Left kidney (tissue), 8 donors: ENCODE data around the gene CELA2B. TPM values are rescaled to one million over a fixed set of nuclear protein-coding genes. Genes with fewer than 3 reads are reported as not detected.
"Not testable (repeated sequence)": the region's sequence is repeated elsewhere in the genome, so short reads cannot be mapped to it uniquely, and the experiment has no call there.

Experiments
- DNase-seq: peaks from one replicate; pipeline ENCODE4 v3.0.0-alpha.2; 2013
- long read RNA-seq, 8 donors: transcript quantifications; one replicate each; lab custom pipeline, GENCODE V29; 2026
- polyA plus RNA-seq: library from polyadenylated mRNA; unstranded; fragments of 120-200 nt; gene quantifications from one replicate; pipeline ENCODE4 v1.2.1, GENCODE V29; 2013; ENCODE audit not compliant: insufficient read length

CELA2B gene
- 0.43 TPM for polyA plus RNA-seq
- long read RNA-seq, donor 1 = 0 reads
- long read RNA-seq, donor 2, partial matches to known transcripts = 10 of 10 reads
- long read RNA-seq, donor 2, other reads (novel, unspliced or antisense) = 0 of 10 reads
- long read RNA-seq, donor 3, partial matches to known transcripts = 0 of 5 reads
- long read RNA-seq, donor 3, other reads (novel, unspliced or antisense) = 5 of 5 reads
- long read RNA-seq, donor 4 = 0 reads
- long read RNA-seq, donor 5, partial matches to known transcripts = 7 of 18 reads
- long read RNA-seq, donor 5, other reads (novel, unspliced or antisense) = 11 of 18 reads
- long read RNA-seq, donor 6 = 0 reads
- long read RNA-seq, donor 7, partial matches to known transcripts = 10 of 19 reads
- long read RNA-seq, donor 7, other reads (novel, unspliced or antisense) = 9 of 19 reads
- long read RNA-seq, donor 8 = 0 reads

DNA sequence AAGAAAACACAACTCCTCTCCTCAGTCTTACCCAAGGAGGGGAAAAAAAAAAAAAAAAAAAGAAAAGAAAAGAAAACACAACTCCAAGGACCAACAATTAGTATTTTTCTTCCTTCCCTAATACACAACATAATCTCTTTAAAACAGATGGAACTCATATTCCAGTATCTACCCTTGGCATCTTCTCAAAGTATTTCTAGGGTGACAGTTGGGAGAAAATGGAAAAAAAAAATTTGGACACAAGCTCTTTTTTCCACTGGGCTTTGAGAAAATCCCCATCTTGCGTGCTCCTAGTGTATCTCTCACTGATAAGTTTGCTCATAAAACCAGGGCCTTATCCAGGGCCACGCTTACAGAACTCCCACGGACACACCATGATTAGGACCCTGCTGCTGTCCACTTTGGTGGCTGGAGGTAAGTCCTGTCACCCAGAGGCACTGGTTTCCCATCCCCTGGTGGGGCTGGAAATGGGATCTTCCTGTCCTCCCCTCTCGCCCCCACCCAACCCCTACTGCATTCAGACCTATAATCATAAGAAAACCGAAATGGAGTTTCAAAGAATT, at the start of gene CELA2B:
CELA2B (plus strand) TSS at position 353 of the 563 bp plus-strand sequence; CDS start at position 375, 22 bp downstream.
- no peak for DNase-seq

DNA sequence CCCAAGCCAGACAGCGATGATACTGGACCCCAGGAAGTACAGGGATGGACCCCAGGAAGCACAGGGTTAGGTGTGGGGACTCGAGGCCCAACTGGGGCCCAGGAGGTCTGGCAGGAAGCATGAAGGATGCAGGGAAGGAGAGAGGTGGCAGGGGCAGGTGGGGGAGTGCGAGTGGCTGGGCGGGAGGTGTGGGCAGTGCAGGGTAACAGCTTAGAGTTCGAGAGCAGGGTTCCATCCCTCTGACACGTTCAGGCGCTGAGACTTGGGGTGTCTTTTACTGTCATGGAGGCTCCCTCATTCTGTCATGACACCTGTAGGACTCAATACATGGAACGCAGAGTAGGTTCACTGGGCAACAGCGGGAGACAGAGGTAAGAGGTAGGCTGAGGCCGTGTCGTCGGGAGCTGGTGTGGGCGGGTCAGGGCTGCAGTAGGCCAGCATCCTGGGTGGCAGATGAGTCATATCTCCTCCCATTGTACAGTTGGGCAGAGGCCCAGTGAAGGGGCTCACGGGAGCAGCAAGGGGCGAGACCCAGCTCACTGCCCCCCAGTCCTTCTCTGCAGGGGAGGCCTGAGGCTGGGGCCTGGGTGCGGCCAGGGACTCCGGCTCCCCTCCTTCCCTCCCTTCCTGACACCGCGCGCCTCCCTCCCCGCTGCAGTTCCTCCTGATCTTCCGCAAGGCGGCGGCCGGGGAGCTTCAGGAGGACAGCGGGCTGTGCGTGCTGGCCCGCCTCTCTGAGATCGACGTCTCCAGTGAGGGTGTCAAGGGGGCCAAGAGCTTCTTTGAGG, 49.2 kb upstream of the CELA2B start:
- DNase-seq = no peak

DNA sequence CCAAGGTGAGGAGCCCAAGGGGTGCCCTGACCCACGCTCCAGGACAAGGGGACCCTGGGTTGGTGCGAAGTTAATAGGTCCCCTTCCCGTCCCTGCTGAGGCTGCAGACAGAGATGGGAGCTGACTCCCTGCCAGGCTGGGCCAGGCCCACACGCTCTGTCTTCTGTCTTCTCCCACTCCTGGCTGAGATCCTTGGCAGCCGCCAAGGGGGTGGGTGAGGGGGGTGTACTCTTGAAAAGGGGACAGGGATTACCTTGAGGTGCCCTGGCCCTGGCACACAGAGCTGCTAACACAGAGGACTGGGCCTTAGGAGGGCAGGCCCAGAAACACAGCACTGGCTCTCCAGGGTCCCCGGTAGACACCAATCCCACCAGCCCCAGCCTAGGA, 48.6 kb upstream of the CELA2B start:
- no peak for DNase-seq

DNA sequence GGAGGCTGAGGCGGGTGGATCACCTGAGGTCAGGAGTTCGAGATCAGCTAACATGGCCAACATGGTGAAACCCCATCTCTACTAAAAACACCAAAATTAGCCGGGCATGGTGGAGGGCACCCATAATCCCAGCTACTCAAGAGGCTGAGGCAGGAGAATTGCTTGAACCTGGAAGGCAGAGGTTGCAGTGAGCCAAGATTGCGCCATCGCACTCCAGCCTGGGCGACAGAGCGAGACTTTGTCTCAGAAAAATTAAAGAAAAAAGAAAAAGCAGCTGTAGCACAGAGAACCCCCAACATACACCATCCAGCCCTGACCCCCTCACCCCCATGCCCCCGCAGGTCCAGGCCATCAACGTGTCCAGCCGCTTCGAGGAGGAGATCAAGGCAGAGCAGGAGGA, 47.7 kb upstream of the CELA2B start:
- DNase-seq = not testable (repeated sequence)

DNA sequence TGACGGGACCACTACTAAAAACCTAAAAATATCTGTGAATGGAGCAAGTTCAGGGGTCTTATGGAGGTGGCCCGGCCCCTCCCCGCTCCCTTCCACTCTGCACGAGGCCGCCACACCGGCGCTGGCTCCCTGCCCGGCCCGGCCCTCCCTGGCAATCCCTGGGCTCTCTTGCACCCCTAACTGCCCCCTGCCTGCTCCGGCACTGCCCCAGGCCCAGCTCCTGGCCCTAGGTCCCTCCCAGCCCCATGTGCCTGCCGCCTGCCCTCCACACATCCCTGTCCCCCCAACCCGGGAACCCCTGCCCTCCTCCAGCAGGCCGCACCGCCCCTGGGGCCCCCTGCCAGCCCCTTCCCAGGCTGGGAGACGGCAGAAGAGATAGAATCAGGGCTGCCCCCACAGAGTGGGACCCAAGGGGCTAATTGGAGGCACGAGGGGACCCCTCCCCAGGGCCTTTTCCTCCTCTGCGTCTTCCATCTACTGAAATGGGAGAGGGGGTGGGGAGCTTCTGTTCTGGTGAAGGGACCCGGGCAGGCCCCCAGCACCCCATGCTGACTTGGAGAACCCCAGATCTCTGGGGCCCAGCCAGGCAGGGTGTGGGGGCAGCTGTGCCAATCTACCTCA, 47.0 kb upstream of the CELA2B start:
- no peak for DNase-seq

DNA sequence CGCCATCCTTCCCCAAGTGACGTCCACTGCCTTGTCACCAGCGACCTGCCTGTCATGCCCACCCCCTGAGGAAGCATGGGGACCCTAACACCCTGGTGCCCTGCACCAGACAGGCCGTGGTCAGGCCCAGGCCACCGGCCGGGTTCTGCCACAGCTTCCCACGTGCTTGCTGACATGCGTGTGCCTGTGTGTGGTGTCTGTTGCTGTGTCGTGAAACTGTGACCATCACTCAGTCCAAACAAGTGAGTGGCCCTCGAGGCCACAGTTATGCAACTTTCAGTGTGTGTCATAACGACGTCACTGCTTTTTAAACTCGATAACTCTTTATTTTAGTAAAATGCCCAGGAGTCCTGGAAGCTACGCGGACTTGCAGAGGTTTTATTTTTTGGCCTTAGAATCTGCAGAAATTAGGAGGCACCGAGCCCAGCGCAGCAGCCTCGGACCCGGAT, 46.2 kb upstream of the CELA2B start:
- DNase-seq = no peak

DNA sequence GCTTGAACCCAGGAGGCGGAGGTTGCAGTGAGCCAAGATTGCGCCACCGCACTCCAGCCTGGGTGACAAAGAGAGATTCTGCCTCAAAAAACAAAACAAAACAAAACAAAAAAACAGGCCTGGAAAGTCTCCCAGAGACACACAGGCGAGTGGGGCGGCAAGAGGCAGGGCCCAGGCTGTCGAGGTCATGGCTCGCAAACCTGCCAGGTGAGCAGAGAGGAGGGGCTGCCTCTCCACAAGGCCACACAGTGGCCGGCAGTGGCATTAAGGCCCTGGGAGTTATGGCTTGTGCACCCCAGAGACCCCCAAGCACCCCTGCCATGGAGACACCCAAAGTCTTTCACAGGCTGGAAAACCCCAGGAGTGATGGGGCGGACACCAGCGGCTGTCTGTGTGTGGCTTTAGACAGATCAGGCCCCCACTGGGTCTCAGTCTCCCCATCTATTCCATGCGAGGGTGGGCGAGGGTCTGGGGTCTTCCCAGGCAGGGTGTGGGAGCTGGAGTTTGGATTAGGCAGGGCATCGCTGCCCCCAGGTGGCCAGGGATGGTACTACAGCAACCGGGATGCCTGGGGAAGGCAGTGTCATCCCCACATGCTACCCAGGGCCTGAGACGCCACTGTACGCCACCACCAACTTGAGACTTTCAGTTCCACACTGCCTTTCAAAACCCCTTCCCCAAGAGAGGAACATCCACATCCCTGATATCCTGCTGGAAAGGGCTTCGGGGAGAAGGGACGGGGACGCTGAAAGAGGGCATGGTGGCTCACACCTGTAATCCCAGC, 44.9 kb upstream of the CELA2B start:
- no peak for DNase-seq

DNA sequence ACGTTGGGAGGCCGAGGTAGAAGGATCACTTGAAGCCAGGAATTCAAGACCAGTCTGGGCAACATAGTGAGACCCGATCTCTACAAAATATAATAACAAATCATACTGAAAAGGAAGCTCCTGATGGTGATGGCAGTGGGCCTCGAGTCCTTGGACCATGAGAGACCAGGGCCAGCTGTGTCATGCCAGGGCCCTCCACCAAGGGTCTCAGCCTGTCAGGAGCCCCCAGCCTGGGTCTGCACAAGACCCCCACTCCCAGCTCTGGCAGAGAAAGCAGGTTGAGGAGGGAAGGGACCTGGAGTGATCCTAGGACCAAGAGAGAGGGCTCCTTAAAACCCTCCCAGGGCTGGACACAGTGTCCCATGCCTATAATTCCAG, 44.3 kb upstream of the CELA2B start:
- no peak for DNase-seq

DNA sequence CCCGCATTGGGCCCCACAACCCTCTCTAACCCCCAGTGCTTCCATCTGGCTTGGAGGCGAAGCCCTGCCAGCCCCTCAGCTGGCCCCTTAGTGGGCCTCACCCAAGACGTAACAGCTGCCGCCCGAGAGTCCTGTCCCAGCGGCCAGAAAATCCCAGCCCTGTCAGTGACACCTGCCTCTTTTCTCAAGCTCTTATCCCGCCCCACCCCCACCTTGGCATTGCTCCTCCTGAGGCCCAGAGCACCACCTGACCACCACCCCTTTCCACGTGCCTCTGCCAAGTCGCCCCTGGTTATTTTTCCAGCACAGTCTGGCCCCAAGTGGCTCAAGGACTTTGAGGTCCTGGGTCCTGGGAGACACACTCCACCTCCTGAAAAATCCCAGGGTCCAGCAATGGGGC, 43.6 kb upstream of the CELA2B start:
- no peak for DNase-seq

DNA sequence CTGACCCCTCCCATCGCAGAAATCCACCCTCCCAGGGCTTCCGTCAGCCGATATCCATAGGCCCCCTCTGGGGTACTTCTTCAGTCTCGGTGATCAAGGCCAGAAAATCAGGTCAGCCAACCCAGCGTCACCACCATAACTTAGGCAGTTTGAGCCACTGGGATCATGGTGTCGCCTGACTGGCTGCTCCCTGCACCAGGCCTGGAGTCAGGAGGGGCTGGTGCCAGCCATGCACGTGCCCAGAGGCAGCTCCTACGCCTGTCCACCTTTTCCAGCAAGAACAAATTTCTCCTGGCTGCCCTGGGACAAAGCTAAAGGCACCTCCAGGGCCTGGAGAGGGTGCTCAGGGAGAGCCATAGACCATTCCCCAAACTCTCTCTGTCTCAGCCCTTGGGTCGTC, 42.4 kb upstream of the CELA2B start:
- no peak for DNase-seq

DNA sequence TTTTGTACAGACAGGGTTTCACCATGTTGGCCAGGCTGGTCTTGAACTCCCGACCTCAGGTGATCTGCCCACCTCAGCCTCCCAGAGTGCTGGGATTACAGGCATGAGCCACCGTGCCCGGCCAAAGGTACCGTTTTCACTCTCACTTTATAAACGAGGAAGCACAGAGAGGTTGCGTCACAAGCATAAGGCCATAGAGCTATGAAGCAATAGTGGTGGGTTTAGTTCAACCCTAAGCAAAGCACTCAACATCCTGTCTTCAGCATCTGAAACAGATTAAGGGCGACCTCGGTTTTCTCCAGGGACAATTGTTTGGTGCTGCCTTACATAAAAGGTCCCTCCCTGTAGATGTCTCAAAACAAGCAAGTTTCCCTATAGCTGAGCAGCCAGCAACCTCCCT, 41.2 kb upstream of the CELA2B start:
- DNase-seq = not testable (repeated sequence)

DNA sequence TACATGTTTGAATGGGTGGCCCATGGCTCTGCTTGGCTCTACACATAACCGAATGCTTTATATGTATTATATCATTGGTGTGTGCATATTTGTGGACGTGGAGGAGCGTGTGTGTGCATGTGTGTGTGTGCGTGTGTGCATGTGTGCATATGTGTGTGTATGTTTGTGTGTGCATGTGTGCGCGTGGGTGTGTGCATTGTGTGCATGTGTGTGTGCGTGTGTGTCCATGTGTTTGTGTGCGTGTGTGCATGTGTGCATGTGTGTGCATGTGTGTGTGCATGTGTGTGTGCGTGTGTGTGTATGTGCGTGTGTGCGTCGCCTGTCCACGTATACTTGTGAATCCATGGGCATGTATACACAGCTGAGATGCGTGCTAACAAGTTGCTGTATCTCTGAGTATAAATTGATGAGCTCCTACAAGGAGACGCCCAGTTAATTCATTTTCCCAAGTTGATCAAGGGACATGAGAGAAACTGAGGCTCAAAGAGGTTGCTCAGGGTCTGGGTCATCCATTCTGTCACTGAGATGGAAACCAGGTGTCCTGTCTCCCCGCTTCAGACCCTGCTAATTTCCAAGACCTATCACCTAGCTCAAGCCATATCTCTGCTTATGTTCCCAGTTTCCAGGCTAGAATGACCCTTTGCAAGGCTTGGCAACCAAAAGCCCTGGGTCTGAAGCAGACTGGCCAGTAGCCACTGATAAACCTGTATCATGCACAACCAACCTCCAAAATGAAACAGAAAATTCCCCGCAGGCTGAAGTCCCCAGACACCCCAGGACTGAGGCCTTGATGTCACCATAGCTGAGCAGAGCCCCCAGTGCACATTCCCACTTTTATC, 40.4 kb upstream of the CELA2B start:
- no peak for DNase-seq

DNA sequence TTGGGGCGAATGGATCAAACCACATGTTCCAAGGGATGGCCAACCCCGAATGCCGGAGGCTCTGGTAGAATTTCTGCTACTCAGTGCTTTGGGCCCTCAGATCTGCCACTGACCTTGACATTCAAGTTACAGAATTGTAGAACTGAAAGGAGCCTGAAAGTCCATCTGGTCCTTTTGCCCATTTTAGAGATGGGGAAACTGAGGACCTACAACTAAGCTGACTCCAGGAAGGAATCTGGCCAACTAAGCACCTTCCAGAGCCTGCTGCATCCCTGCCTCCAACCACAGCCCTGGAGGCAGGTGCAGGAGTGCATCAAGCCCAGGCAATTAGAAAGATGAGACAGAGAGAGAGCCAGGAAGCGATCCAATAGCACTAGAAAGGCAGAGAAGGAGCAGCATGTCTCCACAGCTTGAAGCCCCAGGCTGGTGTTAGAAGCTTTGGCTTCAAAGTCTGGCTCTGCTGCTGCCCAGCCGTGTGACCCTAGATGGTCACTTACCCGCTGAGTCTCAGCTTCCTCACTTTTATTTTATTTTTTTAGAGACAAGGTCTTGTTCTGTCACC, 38.9 kb upstream of the CELA2B start:
- no peak for DNase-seq

DNA sequence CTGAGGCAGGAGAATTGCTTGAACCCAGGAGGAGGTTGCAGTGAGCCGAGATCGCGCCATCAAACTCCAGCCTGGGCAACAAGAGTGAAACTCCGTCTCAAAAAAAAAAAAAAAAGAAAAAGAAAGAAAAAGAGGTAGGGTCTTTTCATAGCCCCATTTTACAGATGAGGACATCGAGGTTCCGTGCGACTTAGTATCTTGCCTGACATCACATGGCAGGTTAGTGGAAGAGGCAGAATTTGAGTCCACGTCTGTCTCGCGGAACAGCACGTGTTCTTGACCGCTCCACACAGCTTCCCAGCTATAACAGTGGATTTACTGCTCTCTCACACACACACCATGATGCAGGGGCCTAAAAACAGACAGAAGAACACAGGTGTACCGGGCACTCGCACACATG, 36.6 kb upstream of the CELA2B start:
- no peak for DNase-seq

DNA sequence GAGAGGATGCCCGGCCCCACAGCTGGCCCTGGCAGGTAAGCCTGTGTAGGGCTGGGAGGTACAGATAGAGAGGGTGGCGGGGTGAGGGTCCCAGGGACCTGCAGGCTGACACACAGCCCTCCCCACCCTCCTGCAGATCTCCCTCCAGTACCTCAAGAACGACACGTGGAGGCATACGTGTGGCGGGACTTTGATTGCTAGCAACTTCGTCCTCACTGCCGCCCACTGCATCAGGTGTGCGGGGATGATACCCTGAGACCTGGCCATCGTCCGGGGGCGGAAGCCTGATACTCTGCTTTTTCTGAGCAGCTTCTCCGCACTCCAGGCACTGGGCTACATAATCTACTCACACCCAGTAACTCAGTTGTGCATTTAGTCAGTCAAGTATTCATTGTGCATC, 35.5 kb upstream of the CELA2B start:
- no peak for DNase-seq

DNA sequence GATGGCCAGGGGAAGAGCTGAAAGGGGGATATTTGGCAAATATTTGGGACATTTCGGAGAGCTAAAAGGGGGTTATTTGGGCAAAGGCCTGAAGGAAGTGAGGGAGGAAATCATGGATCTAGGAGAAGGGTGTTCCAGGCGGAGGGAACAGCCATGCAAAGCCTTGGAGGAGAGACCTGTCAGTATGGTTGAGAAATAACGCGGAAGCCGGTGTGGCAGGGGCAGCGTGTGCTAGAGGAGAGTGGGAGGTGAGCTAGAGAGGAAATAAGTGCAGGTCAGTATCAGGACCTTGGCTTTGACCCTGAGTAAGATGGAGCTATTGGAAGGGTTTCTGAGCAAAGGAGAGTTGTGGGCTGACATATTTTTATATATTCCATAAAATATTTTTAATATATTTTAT, 34.7 kb upstream of the CELA2B start:
- DNase-seq = no peak

DNA sequence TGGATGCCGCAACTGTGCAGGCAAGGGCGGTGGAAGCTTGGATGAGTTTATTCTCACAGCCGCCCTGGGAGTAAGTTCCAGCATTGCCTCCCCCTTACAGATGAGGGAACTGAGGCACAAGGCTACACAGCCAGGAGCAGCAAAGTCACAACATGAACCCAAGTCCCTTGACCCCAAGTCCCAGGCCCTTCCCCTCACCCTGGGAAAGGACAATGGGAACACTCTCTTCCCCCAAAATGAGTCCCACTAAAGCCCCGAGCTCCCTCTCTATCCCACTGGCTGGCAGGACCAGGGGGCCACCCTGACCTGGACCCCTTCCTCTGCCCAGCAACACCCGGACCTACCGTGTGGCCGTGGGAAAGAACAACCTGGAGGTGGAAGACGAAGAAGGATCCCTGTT, 33.8 kb upstream of the CELA2B start:
- no peak for DNase-seq

DNA sequence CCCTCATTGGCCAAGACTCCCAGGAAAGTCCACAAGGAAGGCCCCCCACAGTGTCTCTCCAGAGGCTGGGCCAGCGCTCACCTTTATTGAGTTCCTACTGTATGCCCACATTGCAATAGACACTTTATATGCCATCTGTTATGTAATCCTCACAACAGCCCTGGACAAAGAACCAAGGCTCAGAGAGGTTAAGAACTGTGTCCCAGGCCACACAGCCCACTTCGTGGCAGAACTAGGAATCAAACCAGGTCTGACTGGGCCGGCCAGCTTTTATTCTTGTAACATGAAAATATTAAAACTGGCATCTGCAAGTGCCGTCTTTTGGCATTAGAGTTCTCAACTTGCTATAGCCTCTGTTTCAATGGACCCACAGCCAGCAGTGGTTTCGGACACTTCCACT, 33.1 kb upstream of the CELA2B start:
- DNase-seq = no peak

DNA sequence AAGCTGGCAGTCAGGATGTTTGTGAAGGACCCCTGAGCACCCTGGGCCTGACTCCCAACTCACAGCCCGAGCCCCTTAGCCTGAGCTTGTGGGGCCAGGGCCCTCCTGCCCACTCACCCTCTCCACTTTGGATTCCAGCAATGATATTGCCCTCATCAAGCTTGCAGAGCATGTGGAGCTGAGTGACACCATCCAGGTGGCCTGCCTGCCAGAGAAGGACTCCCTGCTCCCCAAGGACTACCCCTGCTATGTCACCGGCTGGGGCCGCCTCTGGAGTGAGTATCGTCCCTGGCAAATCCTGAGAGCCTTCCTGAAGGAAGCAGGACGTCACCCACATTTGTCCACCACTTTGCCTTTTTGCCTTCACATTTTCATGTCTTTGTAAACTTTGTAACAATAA, 32.6 kb upstream of the CELA2B start:
- DNase-seq = no peak
